NB4 (cell line): ENCODE data around the gene FBXW11.
A peak's percentile ranks its signal among the peaks of the same experiment; 100 is the strongest.

ENCODE experiments used
- DNase-seq: peaks from one replicate; pipeline ENCODE4 v3.0.0; 2010; ENCODE audit warnings: low read depth
- H3K4me3 ChIP-seq: one replicate; pipeline ENCODE4 v1.5.1; 2011; ENCODE audit warnings: mild to moderate bottlenecking, low read depth, low read length, moderate library complexity
- CTCF ChIP-seq: IDR thresholded peaks from one replicate; pipeline ENCODE4 v1.5.1; 2012; ENCODE audit warnings: low read depth, low read length
- MAX ChIP-seq: IDR thresholded peaks from 2 replicates; pipeline ENCODE4 v1.6.1; 2011; ENCODE audit warnings: low read depth, low read length
- MYC ChIP-seq: IDR thresholded peaks from 2 replicates; pipeline ENCODE4 v1.6.1; 2011; ENCODE audit warnings: low read depth, low read length
- POLR2A ChIP-seq: IDR thresholded peaks from 2 replicates; pipeline ENCODE4 v1.6.1; 2011; ENCODE audit warnings: mild to moderate bottlenecking; ENCODE audit not compliant: insufficient read length; ENCODE audit errors: extremely low read depth

FBXW11 gene

DNA sequence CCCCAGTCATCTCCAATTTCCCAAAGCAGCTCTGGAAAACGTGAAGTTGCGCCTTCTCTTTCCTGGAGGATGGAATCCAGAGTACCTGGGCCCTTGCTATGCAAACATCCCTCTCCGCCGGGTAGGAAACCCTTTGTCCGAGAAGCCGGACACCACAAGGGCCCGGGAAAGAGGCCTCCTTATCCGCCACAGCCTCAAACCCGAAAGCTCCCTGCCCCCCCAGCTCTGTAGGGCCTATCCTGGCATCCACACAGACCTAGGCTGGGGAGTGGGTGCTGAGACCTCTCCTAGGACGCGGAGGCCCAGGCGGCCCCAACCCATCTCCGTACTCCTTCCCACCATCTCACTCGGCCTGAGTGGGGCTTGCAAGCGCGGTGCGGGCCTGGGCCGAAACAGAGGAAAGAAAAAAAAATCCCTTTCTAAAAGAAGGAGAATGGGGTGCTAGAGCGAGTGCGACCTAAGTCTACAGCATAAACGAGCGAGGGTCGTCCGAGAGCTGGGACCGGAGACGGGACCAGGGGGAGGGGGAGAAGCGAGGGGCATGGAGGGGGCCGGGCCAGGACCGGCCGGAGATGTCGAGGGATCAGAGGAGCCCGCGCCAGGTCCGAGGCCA lies 624 bp downstream of the FBXW11 start:
- peak; percentile 40 for DNase-seq
- peak overlapping the region; percentile 90 for H3K4me3 ChIP-seq
- TF ChIP-seq MYC = no peak
- TF ChIP-seq POLR2A = no peak
- no peak for TF ChIP-seq MAX

DNA sequence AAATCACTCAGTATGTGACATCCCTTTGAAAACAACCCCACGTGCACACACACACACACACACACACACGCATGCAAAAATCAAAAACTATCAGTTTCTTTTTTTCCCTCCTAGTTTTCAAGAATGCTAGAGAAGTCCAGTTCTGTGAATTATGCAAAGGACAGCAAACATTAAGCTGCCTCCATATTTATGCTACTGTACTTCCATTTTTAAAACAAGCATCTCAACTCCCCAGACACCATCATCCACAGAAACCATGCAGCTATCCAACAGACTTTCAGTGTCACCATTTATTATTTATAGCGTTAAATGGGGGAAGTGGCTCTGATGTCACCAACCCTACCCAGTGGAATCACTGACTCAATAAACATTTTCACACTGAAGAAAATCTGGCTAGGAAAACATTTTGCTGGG lies 1.6 kb downstream of the FBXW11 start:
- peak; percentile 46 for DNase-seq
- TF ChIP-seq MAX = no peak
- TF ChIP-seq CTCF = no peak
- TF ChIP-seq MYC = no peak
- TF ChIP-seq POLR2A = no peak
- peak overlapping the region; percentile 90 for H3K4me3 ChIP-seq

DNA sequence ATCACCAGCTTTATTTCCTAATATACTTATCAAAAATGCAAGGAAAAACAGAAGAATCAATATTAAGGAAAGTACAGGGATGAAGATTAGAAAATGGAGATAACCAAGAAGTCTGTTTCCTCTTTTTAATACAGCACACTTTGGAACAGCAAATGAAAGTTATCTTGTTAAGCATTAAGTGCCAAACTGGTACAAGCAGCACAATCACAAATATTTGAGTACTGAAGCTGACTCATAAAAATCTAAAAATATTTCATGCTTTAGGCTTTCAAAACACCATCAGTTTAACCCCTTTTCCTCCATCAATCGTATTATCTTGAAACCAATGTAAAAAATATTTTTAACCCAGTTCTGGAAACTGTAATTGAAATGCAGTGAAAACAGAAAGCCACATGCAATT lies 2.7 kb downstream of the FBXW11 start:
- H3K4me3 ChIP-seq = no peak overlapping the region
- TF ChIP-seq POLR2A (no peak), MAX (no peak), CTCF (no peak), MYC (no peak)
- no peak for DNase-seq

DNA sequence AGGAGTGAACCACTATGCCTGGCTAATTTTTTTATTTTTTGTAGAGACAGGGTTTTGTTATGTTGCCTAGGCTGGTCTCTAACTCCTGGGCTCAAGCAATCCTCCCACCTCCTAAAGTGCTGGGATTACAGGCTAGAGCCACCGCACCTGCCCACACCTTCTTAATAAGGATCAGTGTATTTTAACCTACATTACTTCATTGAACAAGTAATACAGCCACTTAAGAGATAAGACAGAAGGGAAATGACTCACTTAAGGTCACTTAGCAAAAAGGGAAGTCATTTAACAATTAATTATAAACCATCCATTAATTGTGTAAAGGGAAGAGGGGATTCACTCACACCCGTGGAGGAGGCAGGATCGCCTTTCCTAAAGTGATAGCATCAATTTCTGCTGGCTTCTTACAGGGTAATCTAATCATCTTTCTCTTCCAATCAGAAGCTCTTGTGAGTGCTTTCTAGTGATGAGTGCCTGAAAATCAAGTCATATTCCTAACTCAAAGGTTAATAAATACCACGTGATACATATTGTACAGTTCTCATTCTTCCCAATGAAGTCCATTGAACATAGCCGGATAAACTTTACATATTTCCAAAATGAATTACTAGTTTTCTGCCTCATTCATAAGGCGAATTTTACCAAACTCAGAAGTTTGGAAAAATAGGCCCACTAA lies 3.5 kb downstream of the FBXW11 start:
- no peak overlapping the region for H3K4me3 ChIP-seq
- no peak for TF ChIP-seq POLR2A
- no peak for TF ChIP-seq CTCF
- TF ChIP-seq MAX = no peak
- TF ChIP-seq MYC = no peak
- peak; percentile 45 for DNase-seq

- H3K4me3 ChIP-seq = no peak overlapping the region
- peak; percentile 58 for TF ChIP-seq CTCF
- no peak for TF ChIP-seq POLR2A
- peak; percentile 37 for DNase-seq
These were observed 4.1 kb downstream of the FBXW11 start for GRCh38 chr5:172002310-172002709.

- peak; percentile 61 for DNase-seq
- TF ChIP-seq MAX (peak; percentile 48; the same call in 1 of the 2 replicates), MYC (peak; percentile 54; the same call in 1 of the 2 replicates), POLR2A (no peak), CTCF (no peak)
- no peak overlapping the region for H3K4me3 ChIP-seq
These were observed 6.6 kb downstream of the FBXW11 start for GRCh38 chr5:171999877-172000276.
